Glomerular visceral epithelial cell (primary cell): ENCODE measurements around the gene CENPQ.

Experiments
- DNase-seq: peaks from one replicate; pipeline ENCODE4 v3.0.0-alpha.2; 2016; ENCODE audit errors: extremely low spot score

Gene CENPQ

DNA sequence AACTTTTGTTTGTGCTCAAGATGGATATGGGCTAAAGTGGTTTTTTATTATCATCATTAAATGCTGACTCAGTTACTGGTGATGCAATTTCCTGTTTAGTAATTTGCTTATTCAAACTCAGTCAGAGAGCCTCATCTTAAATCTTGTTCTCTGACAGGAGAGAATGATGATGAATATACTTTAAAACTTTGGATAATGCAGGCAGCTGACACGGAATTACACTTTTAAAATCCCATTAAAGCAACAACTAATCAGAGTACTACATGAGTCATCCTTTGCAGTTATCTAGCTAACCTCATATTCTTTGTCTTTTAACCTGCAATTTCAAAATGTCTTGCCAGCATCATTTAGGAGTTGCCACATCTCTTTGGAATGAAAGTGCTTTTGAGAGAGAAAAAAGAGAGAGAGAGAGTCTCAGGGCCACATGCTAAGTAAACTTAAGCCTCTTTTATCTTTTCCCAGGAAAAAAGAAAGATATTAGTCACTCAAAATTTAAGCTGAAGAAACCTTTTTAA is 78.1 kb downstream of the CENPQ start:
- DNase-seq, result peak; percentile 53

DNA sequence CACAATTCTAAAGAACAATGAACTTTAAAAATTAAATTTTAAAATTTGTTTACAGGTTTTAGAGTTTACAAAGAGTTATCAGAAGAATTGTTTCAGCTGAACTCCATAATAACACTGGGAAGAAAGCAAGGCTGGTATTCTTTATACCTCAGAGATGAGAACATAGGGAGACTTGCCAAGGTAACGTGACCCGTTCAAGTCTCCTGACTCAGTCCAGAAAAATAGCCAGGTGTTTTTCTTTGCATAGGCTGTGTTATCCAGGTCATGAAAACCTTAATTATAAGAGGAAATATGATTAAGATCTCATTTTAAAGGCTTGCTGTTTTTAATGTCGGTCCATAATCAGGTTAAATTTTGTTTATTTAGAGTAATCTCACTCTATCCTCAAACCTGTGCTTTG is 78.8 kb downstream of the CENPQ start:
- DNase-seq, result no peak
